Glutamatergic neuron (in vitro differentiated cells): ENCODE results near the gene MDK. TPM values are rescaled to one million over a fixed set of nuclear protein-coding genes. Genes with fewer than 3 reads are reported as not detected.
A peak's percentile ranks its signal among the peaks of the same experiment; 100 is the strongest.

ENCODE experiments used
- DNase-seq: peaks from one replicate; pipeline ENCODE4 v3.0.0; 2022
- H3K27ac Mint-ChIP-seq: one replicate; pipeline ENCODE4 v1.8.0; 2020; ENCODE audit warnings: mild to moderate bottlenecking, mixed read lengths, inconsistent platforms; ENCODE audit not compliant: unreplicated experiment
- H3K27me3 Mint-ChIP-seq: one replicate; pipeline ENCODE4 v1.8.0; 2020; ENCODE audit warnings: mild to moderate bottlenecking, moderate library complexity, mixed read lengths, inconsistent platforms; ENCODE audit not compliant: unreplicated experiment
- H3K36me3 Mint-ChIP-seq: one replicate; pipeline ENCODE4 v1.8.0; 2020; ENCODE audit warnings: mild to moderate bottlenecking, mixed read lengths, inconsistent platforms; ENCODE audit not compliant: unreplicated experiment
- H3K4me1 Mint-ChIP-seq: one replicate; pipeline ENCODE4 v1.8.0; 2020; ENCODE audit warnings: mild to moderate bottlenecking, low read depth, mixed read lengths, inconsistent platforms; ENCODE audit not compliant: unreplicated experiment
- H3K4me3 Mint-ChIP-seq: one replicate; pipeline ENCODE4 v1.8.0; 2020; ENCODE audit warnings: mild to moderate bottlenecking, mixed read lengths, inconsistent platforms; ENCODE audit not compliant: unreplicated experiment
- H3K9me3 Mint-ChIP-seq: one replicate; pipeline ENCODE4 v1.8.0; 2020; ENCODE audit warnings: mild to moderate bottlenecking, moderate library complexity, mixed read lengths, inconsistent platforms; ENCODE audit not compliant: unreplicated experiment
- CTCF ChIP-seq: fragments of 200-600 bp; sonication (generic); IDR thresholded peaks from one replicate; pipeline ENCODE4 v1.5.0; 2021; ENCODE audit not compliant: partially characterized antibody, unreplicated experiment
- total RNA-seq: library from RNA; stranded (reverse); fragmentation: NEBNext Ultra II Directional; extraction: Animal tissue kit (Norgen Biotek cat#: 25700); gene quantifications from one replicate; pipeline ENCODE4 v1.2.1, GENCODE V29; 2021; ENCODE audit not compliant: unreplicated experiment

MDK gene
- total RNA-seq, 1 donor from 2014 or later, result 846 TPM

- Mint-ChIP-seq H3K27me3 (peaks cover 12% of the 10 kb centered on the region), H3K27ac (peak overlapping the region; percentile 82)
These were observed 11.8 kb downstream of the MDK start for GRCh38 chr11:46393231-46393616.

GRCh38 chr11:46393759-46394158 is 12.3 kb downstream of the MDK start:
- Mint-ChIP-seq H3K27me3 (peaks cover 14% of the 10 kb centered on the region), H3K36me3 (no peaks in the 10 kb centered on the region), H3K9me3 (peaks cover 8% of the 10 kb centered on the region), H3K4me3 (no peak overlapping the region), H3K4me1 (peaks cover 10% of the 10 kb centered on the region), H3K27ac (no peak overlapping the region)
- TF ChIP-seq CTCF, result no peak
- DNase-seq, result no peak

More at GRCh38 chr11:46393231-46393616, 11.8 kb downstream of the MDK start:
- DNase-seq, result no peak
- peaks cover 8% of the 10 kb centered on the region for H3K9me3 Mint-ChIP-seq
- peaks cover 12% of the 10 kb centered on the region for H3K4me1 Mint-ChIP-seq
- TF ChIP-seq CTCF, result no peak
- H3K36me3 Mint-ChIP-seq, result no peaks in the 10 kb centered on the region
- peak overlapping the region; percentile 87 for H3K4me3 Mint-ChIP-seq

- H3K4me3 Mint-ChIP-seq, result no peak overlapping the region
- no peaks in the 10 kb centered on the region for H3K36me3 Mint-ChIP-seq
- no peak for DNase-seq
- peaks cover 20% of the 10 kb centered on the region for H3K27me3 Mint-ChIP-seq
- TF ChIP-seq CTCF, result no peak
- no peak overlapping the region for H3K27ac Mint-ChIP-seq
- peaks cover 10% of the 10 kb centered on the region for H3K4me1 Mint-ChIP-seq
- H3K9me3 Mint-ChIP-seq, result peaks cover 14% of the 10 kb centered on the region
These were observed 16.1 kb downstream of the MDK start for GRCh38 chr11:46397526-46397925.

- H3K4me1 Mint-ChIP-seq, result peaks cover 7% of the 10 kb centered on the region
- no peak overlapping the region for H3K27ac Mint-ChIP-seq
- H3K4me3 Mint-ChIP-seq, result no peak overlapping the region
- no peak for DNase-seq
- no peaks in the 10 kb centered on the region for H3K36me3 Mint-ChIP-seq
- peaks cover 12% of the 10 kb centered on the region for H3K9me3 Mint-ChIP-seq
- peaks cover 15% of the 10 kb centered on the region for H3K27me3 Mint-ChIP-seq
- no peak for TF ChIP-seq CTCF
These were observed 21.8 kb downstream of the MDK start for GRCh38 chr11:46402957-46403902.

GRCh38 chr11:46404476-46405017 is 23.1 kb downstream of the MDK start:
- peaks cover 11% of the 10 kb centered on the region for H3K9me3 Mint-ChIP-seq
- no peak for TF ChIP-seq CTCF
- no peaks in the 10 kb centered on the region for H3K36me3 Mint-ChIP-seq
- peaks cover 11% of the 10 kb centered on the region for H3K27me3 Mint-ChIP-seq
- peak overlapping the region; percentile 33 for H3K27ac Mint-ChIP-seq
- peaks cover 5% of the 10 kb centered on the region for H3K4me1 Mint-ChIP-seq
- H3K4me3 Mint-ChIP-seq, result no peak overlapping the region
- no peak for DNase-seq
